Astrocyte (in vitro differentiated cells and primary cell): Measurements from ENCODE around the gene PLA2G2D. TPM values are rescaled to one million over a fixed set of nuclear protein-coding genes. Genes with fewer than 3 reads are reported as not detected.

Experiments used
- DNase-seq: peaks from one replicate; pipeline ENCODE4 v3.0.0-alpha.2; 2010; ENCODE audit warnings: low read depth
- FAIRE-seq: peaks from 2 replicates; lab custom pipeline; 2011; peaks lifted over from hg19 to GRCh38; lab: Jason Lieb, UNC
- H2AFZ ChIP-seq: 2 replicates; pipeline ENCODE4 v1.6.0; 2012; ENCODE audit warnings: low read depth, low read length, inconsistent platforms
- H3K27ac ChIP-seq: 2 replicates; pipeline ENCODE4 v1.5.1; 2011; ENCODE audit warnings: low read depth, low read length, inconsistent platforms
- H3K27me3 ChIP-seq: 2 replicates; pipeline ENCODE4 v1.6.0; 2011; ENCODE audit warnings: low read length, inconsistent platforms; ENCODE audit not compliant: insufficient read depth
- H3K36me3 ChIP-seq: 2 replicates; pipeline ENCODE4 v1.5.1; 2011; ENCODE audit warnings: low read length, inconsistent platforms; ENCODE audit not compliant: insufficient read depth
- H3K4me1 ChIP-seq: 2 replicates; pipeline ENCODE4 v1.5.1; 2011; ENCODE audit warnings: low read length, inconsistent platforms; ENCODE audit not compliant: insufficient read depth
- H3K4me2 ChIP-seq: 2 replicates; pipeline ENCODE4 v1.6.0; 2012; ENCODE audit warnings: low read length, inconsistent platforms
- H3K4me3 ChIP-seq: 2 replicates; pipeline ENCODE4 v1.5.1; 2011; ENCODE audit warnings: low read depth, mild to moderate bottlenecking, low read length, inconsistent platforms; ENCODE audit not compliant: insufficient read depth
- H3K79me2 ChIP-seq: 2 replicates; pipeline ENCODE4 v1.6.0; 2012; ENCODE audit warnings: mild to moderate bottlenecking, low read length, inconsistent platforms; ENCODE audit not compliant: insufficient read depth
- H3K9ac ChIP-seq: 2 replicates; pipeline ENCODE4 v1.6.0; 2012; ENCODE audit warnings: mild to moderate bottlenecking, low read length, inconsistent platforms
- H3K9me3 ChIP-seq: 2 replicates; pipeline ENCODE4 v1.5.1; 2012; ENCODE audit warnings: low read depth, mild to moderate bottlenecking, low read length, inconsistent platforms; ENCODE audit not compliant: insufficient read depth
- H4K20me1 ChIP-seq: 2 replicates; pipeline ENCODE4 v1.6.0; 2012; ENCODE audit warnings: low read length, inconsistent platforms; ENCODE audit not compliant: insufficient read depth
- H3K27ac Mint-ChIP-seq: one replicate; pipeline ENCODE4 v1.8.0; 2021; ENCODE audit warnings: mild to moderate bottlenecking, mixed read lengths; ENCODE audit not compliant: unreplicated experiment
- H3K27me3 Mint-ChIP-seq: one replicate; pipeline ENCODE4 v1.8.0; 2021; ENCODE audit warnings: low read depth, mixed read lengths; ENCODE audit not compliant: unreplicated experiment
- H3K36me3 Mint-ChIP-seq: one replicate; pipeline ENCODE4 v1.8.0; 2021; ENCODE audit warnings: low read depth, mixed read lengths; ENCODE audit not compliant: unreplicated experiment
- H3K4me1 Mint-ChIP-seq: one replicate; pipeline ENCODE4 v1.8.0; 2021; ENCODE audit warnings: low read depth, mixed read lengths; ENCODE audit not compliant: unreplicated experiment
- H3K4me3 Mint-ChIP-seq: one replicate; pipeline ENCODE4 v1.8.0; 2021; ENCODE audit warnings: mild to moderate bottlenecking, moderate library complexity, mixed read lengths; ENCODE audit not compliant: unreplicated experiment
- H3K9me3 Mint-ChIP-seq: one replicate; pipeline ENCODE4 v1.8.0; 2021; ENCODE audit warnings: mild to moderate bottlenecking, mixed read lengths; ENCODE audit not compliant: unreplicated experiment
- EZH2 ChIP-seq: IDR thresholded peaks from 2 replicates; pipeline ENCODE4 v1.6.1; 2012; ENCODE audit warnings: mild to moderate bottlenecking, low read length, inconsistent platforms; ENCODE audit not compliant: insufficient read depth
- total RNA-seq: library from RNA; stranded (reverse); gene quantifications from 2 replicates; pipeline ENCODE4 v1.2.1, GENCODE V29; 2021
- TF ChIP-seq, protein P1 (sequence below): IDR thresholded peaks from 2 replicates; pipeline ENCODE4 v1.5.1; 2011; ENCODE audit warnings: low read depth, mild to moderate bottlenecking, inconsistent platforms, low read length, moderate library complexity; ENCODE audit not compliant: insufficient read depth

The PLA2G2D gene
- total RNA-seq, 1 donor from 2014 or later = not detected

DNA sequence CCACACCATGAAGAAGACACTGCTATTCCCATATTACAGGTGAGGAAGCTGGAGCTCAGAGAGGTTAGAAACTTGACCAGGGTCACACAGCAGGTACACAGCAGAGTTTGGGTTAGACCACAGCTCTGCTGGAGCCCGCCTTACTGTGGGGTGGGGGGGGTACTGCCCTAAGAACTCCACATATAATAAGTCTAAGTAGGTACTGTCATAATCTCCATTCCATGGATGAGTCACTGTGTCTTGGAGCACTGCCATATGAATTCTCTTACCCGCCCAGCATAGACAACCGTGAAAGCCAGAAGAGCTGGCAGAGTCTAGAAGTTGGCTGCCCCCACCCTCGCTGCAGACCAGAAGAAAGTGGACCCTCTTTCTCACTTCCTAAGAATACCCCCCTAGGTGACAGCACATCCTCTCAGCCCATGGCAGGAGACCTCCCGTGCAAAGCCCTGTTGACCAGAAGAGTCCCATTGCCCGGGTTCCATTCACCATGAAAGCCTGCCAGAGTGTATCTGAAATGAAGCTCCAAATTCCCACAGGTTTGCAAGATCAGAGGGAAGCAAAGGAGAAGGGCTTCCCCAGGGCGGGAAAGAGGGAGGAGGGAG is 5.2 kb upstream of the PLA2G2D start:
- Mint-ChIP-seq H3K9me3 (peaks cover 4% of the 10 kb centered on the region), H3K36me3 (no peaks in the 10 kb centered on the region), H3K27me3 (peaks cover 37% of the 10 kb centered on the region)

DNA sequence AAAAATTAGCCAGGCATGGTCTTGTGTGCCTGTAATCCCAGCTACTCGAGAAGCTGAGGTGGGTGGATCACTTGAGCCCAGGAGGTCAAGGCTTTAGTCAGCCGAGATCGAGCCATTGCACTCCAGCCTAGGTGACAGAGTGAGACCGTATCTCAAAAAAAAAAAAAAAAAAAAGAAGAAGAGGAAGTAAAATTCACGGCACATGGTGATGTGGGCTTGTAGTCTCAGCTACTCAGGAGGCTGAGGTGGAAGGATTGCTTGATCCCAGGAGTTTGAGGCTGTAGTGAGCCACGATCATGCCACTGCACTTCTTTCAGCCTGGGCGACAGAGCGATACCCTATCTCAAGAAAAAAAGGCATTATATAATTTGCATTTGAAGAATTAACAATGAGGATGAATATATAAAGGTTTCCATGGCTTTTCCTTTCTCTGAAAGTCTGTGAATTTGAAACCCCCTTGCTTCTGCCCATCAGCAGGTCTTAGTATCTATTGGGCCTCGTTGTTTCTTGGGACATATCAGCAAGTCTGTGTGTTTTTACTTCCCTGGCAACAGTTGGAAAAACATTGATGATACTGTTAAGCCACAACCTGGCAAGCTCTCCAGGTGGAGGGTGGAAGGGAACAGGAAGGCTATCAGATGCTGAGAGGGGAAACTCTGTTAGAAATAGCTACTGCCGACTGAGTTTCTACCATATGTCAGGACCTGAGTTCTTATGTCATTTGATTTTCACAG is 4.6 kb upstream of the PLA2G2D start:
- Histone ChIP-seq H3K79me2 (no peaks in the 10 kb centered on the region), H4K20me1 (no peaks in the 10 kb centered on the region), H3K27me3 (peaks cover 9% of the 10 kb centered on the region), H3K9me3 (no peaks in the 10 kb centered on the region), H3K9ac (no peak overlapping the region), H3K36me3 (no peaks in the 10 kb centered on the region), H2AFZ (no peak overlapping the region), H3K4me3 (no peak overlapping the region), H3K27ac (no peak overlapping the region), H3K4me2 (peak overlapping the region; percentile 61), H3K4me1 (peaks cover 13% of the 10 kb centered on the region)
- H3K36me3 Mint-ChIP-seq = no peaks in the 10 kb centered on the region
- peak; percentile 30 for DNase-seq
- H3K9me3 Mint-ChIP-seq = peaks cover 3% of the 10 kb centered on the region
- no peak for FAIRE-seq
- no peak overlapping the region for H3K27ac Mint-ChIP-seq
- no peak overlapping the region for H3K4me3 Mint-ChIP-seq
- H3K4me1 Mint-ChIP-seq = peaks cover 5% of the 10 kb centered on the region
- peaks cover 39% of the 10 kb centered on the region for H3K27me3 Mint-ChIP-seq
- TF ChIP-seq, protein P1, sequence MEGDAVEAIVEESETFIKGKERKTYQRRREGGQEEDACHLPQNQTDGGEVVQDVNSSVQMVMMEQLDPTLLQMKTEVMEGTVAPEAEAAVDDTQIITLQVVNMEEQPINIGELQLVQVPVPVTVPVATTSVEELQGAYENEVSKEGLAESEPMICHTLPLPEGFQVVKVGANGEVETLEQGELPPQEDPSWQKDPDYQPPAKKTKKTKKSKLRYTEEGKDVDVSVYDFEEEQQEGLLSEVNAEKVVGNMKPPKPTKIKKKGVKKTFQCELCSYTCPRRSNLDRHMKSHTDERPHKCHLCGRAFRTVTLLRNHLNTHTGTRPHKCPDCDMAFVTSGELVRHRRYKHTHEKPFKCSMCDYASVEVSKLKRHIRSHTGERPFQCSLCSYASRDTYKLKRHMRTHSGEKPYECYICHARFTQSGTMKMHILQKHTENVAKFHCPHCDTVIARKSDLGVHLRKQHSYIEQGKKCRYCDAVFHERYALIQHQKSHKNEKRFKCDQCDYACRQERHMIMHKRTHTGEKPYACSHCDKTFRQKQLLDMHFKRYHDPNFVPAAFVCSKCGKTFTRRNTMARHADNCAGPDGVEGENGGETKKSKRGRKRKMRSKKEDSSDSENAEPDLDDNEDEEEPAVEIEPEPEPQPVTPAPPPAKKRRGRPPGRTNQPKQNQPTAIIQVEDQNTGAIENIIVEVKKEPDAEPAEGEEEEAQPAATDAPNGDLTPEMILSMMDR = no peak
- no peak for TF ChIP-seq EZH2

More for the DNA sequence above, 5.2 kb upstream of the PLA2G2D start:
- no peak overlapping the region for H3K4me3 Mint-ChIP-seq
- H3K4me1 ChIP-seq = peaks cover 13% of the 10 kb centered on the region
- no peaks in the 10 kb centered on the region for H3K79me2 ChIP-seq
- no peak overlapping the region for H3K27ac Mint-ChIP-seq
- DNase-seq (peak; percentile 86), FAIRE-seq (peak; percentile 23)
- H3K27me3 ChIP-seq = peaks cover 6% of the 10 kb centered on the region
- H2AFZ ChIP-seq = peak overlapping the region; percentile 14
- TF ChIP-seq, protein P1 = no peak
- no peak for TF ChIP-seq EZH2
- no peaks in the 10 kb centered on the region for H3K36me3 ChIP-seq
- H3K9me3 ChIP-seq = no peaks in the 10 kb centered on the region
- no peak overlapping the region for H3K4me3 ChIP-seq
- H4K20me1 ChIP-seq = no peaks in the 10 kb centered on the region
- peaks cover 5% of the 10 kb centered on the region for H3K4me1 Mint-ChIP-seq
- H3K27ac ChIP-seq = no peak overlapping the region
- no peak overlapping the region for H3K9ac ChIP-seq
- peak overlapping the region; percentile 61 for H3K4me2 ChIP-seq

GRCh38 chr1:20120796-20121195 is 1.5 kb upstream of the PLA2G2D start:
- Histone ChIP-seq H3K9me3 (no peaks in the 10 kb centered on the region), H3K27me3 (peaks cover 17% of the 10 kb centered on the region), H3K79me2 (no peaks in the 10 kb centered on the region), H3K4me2 (no peak overlapping the region), H3K9ac (no peak overlapping the region), H3K36me3 (no peaks in the 10 kb centered on the region), H3K27ac (no peak overlapping the region), H3K4me1 (peaks cover 13% of the 10 kb centered on the region), H2AFZ (no peak overlapping the region), H4K20me1 (no peaks in the 10 kb centered on the region), H3K4me3 (no peak overlapping the region)
- Mint-ChIP-seq H3K4me3 (no peak overlapping the region), H3K36me3 (no peaks in the 10 kb centered on the region), H3K27me3 (peaks cover 42% of the 10 kb centered on the region), H3K4me1 (peaks cover 5% of the 10 kb centered on the region), H3K27ac (no peak overlapping the region), H3K9me3 (peaks cover 6% of the 10 kb centered on the region)
- FAIRE-seq (no peak), DNase-seq (no peak)
- no peak for TF ChIP-seq EZH2
- TF ChIP-seq, protein P1 = no peak
